PC-9 (cell line): ENCODE data around the gene ACAP2. TPM values are rescaled to one million over a fixed set of nuclear protein-coding genes. Genes with fewer than 3 reads are reported as not detected.

Experiments used
- BruUV-seq: library from RNA; stranded (reverse); fragments of 400-500 nt; replicated peaks from 2 replicates; lab custom pipeline; 2021; lab: Mats Ljungman, UMichigan
- CTCF ChIA-PET: fragments of 300-600 bp; sonication (Branson Sonifier 250); formaldehyde crosslinking; loops from one replicate; lab custom pipeline; 2022; ENCODE audit warnings: antibody characterized with exemption; lab: Charles Lee
- POLR2A ChIA-PET: fragments of 300-600 bp; sonication (Branson Sonifier 250); formaldehyde crosslinking; loops from one replicate; lab custom pipeline; 2022; ENCODE audit warnings: antibody characterized with exemption; ENCODE audit not compliant: unreplicated experiment; lab: Charles Lee
- DNase-seq, 2 experiments: peaks; one replicate each; pipeline versions ENCODE4 v3.0.0 to v3.0.0-alpha.2; 2015 to 2022; ENCODE audit warnings: mixed read lengths in 1 of 2
- H2AFZ ChIP-seq: fragments of 200-600 bp; sonication (generic); 2 replicates; pipeline ENCODE4 v1.8.1; 2017; ENCODE audit warnings: antibody characterized with exemption
- H3F3A ChIP-seq: fragments of 200-600 bp; sonication (generic); 2 replicates; pipeline ENCODE4 v1.8.1; 2017; ENCODE audit warnings: antibody characterized with exemption, mild to moderate bottlenecking, low read depth; ENCODE audit not compliant: insufficient read depth
- H3K27ac ChIP-seq: fragments of 200-600 bp; sonication (generic); 2 replicates; pipeline ENCODE4 v1.6.1; 2016; ENCODE audit warnings: mixed run types
- H3K27me3 ChIP-seq: fragments of 200-600 bp; sonication (generic); 2 replicates; pipeline ENCODE4 v1.6.1; 2016; ENCODE audit warnings: low read depth, mixed run types; ENCODE audit not compliant: insufficient read depth
- H3K36me3 ChIP-seq: fragments of 200-600 bp; sonication (generic); 2 replicates; pipeline ENCODE4 v1.6.1; 2016; ENCODE audit warnings: low read depth, mixed run types
- H3K4me1 ChIP-seq: fragments of 200-600 bp; sonication (generic); replicated peaks from 2 replicates; pipeline ENCODE4 v1.6.1; 2016; ENCODE audit warnings: mixed run types; ENCODE audit not compliant: insufficient read depth
- H3K4me2 ChIP-seq: fragments of 200-600 bp; sonication (generic); 2 replicates; pipeline ENCODE4 v1.6.1; 2017; ENCODE audit warnings: mixed run types
- H3K4me3 ChIP-seq: fragments of 200-600 bp; sonication (generic); 2 replicates; pipeline ENCODE4 v1.6.1; 2016; ENCODE audit warnings: mixed run types
- H3K79me2 ChIP-seq: fragments of 200-600 bp; sonication (generic); 2 replicates; pipeline ENCODE4 v1.6.1; 2017; ENCODE audit warnings: low read depth, mixed run types
- H3K9me2 ChIP-seq: fragments of 200-600 bp; sonication (generic); 2 replicates; pipeline ENCODE4 v1.8.1; 2017; ENCODE audit warnings: mild to moderate bottlenecking; ENCODE audit not compliant: insufficient read depth
- H3K9me3 ChIP-seq: fragments of 200-600 bp; sonication (generic); 2 replicates; pipeline ENCODE4 v1.8.1; 2016; ENCODE audit warnings: low read depth; ENCODE audit not compliant: insufficient read depth
- H4K20me1 ChIP-seq: fragments of 200-600 bp; sonication (generic); 2 replicates; pipeline ENCODE4 v1.8.1; 2017; ENCODE audit not compliant: insufficient read depth
- EZH2 ChIP-seq: fragments of 200-600 bp; sonication (generic); IDR thresholded peaks from 2 replicates; pipeline ENCODE4 v1.8.0; 2017; ENCODE audit warnings: antibody characterized with exemption, low read depth
- intact Hi-C: fragments of 100-400 bp; cut with micrococcal nuclease; formaldehyde crosslinking; loops from one replicate; pipeline ENCODE4 v1.10.0; 2022; ENCODE audit not compliant: unreplicated experiment
- total RNA-seq: library from RNA; stranded (reverse); gene quantifications from 2 replicates; pipeline ENCODE4 v1.2.3, GENCODE V29; 2021
- TF ChIP-seq, protein P1 (sequence below): fragments of 200-600 bp; sonication (generic); conservative IDR thresholded peaks from 2 replicates; pipeline ENCODE4 v1.6.1; 2017; ENCODE audit warnings: mixed run types, antibody characterized with exemption, mild to moderate bottlenecking, moderate library complexity

ACAP2 gene
- total RNA-seq, 1 experiment from 2014 or later, result 67.9 TPM

DNA sequence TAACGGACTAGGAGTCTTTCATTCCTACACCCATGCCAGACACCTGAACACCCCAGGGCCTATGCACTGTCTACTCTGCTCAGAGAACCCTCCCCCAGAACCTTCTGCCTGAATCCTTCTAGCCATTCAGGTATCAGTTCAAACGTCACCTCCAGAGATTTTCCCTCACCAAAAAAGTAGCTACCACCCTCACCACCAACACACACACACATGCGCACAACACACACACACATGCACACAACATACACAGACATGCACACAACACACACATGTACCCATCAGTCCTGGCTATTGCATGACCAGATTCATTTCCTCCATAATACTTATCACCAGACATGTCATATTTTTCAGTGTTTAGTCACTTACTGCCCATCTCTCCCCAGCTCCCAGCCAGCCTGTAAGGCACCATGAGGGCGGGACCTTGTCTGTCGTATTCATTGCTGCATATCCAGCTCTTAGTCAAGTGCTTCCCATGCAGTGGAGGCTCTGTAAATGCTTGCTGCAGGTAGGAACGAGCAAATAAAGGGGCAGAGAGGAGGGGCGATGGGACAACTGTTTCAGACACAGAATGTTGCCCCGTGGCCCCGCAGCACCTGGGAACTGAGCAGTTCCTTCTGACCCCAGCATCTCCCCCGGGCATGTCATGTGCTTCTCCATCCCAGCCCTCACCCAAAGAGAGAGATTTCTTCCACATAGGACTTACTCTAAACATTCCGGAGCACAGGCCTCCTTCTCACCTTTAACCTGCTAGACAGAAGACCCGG lies 201.0 kb downstream of the ACAP2 start:
- Histone ChIP-seq H3K9me2 (no peaks in the 10 kb centered on the region), H3K4me3 (no peak overlapping the region), H3K4me1 (no peaks in the 10 kb centered on the region), H3K79me2 (no peaks in the 10 kb centered on the region), H3F3A (no peaks in the 10 kb centered on the region), H4K20me1 (no peaks in the 10 kb centered on the region), H3K36me3 (no peaks in the 10 kb centered on the region), H3K27ac (no peak overlapping the region), H3K27me3 (no peaks in the 10 kb centered on the region), H3K4me2 (no peak overlapping the region), H3K9me3 (no peaks in the 10 kb centered on the region), H2AFZ (no peak overlapping the region)
- DNase-seq, result no peak
- BruUV-seq, result no TSS peak
- intact Hi-C loops, result no loop called here
- POLR2A ChIA-PET, result no interaction called here
- CTCF ChIA-PET, result no interaction called here
- TF ChIP-seq EZH2, result no peak
- TF ChIP-seq, protein P1, sequence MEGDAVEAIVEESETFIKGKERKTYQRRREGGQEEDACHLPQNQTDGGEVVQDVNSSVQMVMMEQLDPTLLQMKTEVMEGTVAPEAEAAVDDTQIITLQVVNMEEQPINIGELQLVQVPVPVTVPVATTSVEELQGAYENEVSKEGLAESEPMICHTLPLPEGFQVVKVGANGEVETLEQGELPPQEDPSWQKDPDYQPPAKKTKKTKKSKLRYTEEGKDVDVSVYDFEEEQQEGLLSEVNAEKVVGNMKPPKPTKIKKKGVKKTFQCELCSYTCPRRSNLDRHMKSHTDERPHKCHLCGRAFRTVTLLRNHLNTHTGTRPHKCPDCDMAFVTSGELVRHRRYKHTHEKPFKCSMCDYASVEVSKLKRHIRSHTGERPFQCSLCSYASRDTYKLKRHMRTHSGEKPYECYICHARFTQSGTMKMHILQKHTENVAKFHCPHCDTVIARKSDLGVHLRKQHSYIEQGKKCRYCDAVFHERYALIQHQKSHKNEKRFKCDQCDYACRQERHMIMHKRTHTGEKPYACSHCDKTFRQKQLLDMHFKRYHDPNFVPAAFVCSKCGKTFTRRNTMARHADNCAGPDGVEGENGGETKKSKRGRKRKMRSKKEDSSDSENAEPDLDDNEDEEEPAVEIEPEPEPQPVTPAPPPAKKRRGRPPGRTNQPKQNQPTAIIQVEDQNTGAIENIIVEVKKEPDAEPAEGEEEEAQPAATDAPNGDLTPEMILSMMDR, result no peak

DNA sequence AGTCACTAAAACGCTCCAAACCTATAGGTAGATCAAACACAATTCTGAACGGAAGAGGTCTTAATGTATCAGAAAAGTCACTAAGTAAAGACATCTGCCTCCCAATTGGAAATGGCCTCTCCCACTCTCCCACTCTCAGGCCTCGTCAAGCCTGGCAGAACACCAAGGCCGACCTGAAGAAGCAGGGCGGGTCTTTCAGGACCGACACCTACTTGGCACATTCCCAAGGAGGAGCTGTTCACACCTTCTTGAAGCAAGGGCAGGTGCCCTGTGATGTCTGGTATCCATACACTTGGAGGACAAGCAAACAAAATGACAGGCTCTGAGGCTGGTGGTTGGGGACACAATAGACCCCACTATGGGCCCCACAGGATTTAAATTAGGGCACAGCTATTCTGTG lies 201.9 kb downstream of the ACAP2 start:
- Histone ChIP-seq H3K4me2 (no peak overlapping the region), H3K27ac (no peak overlapping the region), H2AFZ (no peak overlapping the region), H3K79me2 (no peaks in the 10 kb centered on the region), H3K4me3 (no peak overlapping the region), H3K9me3 (no peaks in the 10 kb centered on the region), H3K27me3 (no peaks in the 10 kb centered on the region), H3F3A (no peaks in the 10 kb centered on the region), H3K9me2 (no peaks in the 10 kb centered on the region), H3K36me3 (no peaks in the 10 kb centered on the region), H4K20me1 (no peaks in the 10 kb centered on the region), H3K4me1 (no peaks in the 10 kb centered on the region)
- TF ChIP-seq, protein P1, result no peak
- no peak for TF ChIP-seq EZH2
- intact Hi-C loops, result no loop called here
- DNase-seq, result no peak
- ChIA-PET CTCF (no interaction called here), POLR2A (no interaction called here)
- BruUV-seq, result no TSS peak

DNA sequence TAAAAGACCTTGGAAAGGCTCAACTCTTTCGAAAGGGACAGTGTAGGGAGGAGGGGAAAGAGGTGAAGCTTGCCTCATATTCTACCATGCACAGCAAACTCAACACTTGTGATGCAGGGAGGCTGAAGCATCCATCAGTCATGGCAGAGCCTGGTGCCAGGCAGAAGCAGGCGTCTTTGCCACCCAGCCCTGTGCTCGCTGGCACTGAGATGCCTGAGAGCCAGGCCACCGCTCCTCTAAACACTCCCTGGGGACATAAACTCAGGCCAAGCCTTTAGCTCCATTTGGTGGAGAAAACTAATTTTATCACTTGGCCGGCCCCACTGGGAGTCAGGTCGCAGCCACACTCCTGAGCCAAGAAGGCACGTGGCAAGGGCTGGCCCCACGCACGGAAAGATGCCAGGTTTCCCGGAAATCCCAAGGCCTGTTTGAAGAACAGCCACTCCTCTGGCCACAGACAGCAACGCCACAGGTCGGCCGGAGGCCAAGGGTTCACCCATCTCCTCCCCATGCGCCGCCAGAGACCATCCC lies 202.6 kb downstream of the ACAP2 start:
- CTCF ChIA-PET, result no interaction called here
- H3K36me3 ChIP-seq, result no peaks in the 10 kb centered on the region
- no peak overlapping the region for H3K4me2 ChIP-seq
- BruUV-seq, result no TSS peak
- no peak overlapping the region for H3K27ac ChIP-seq
- DNase-seq, result no peak
- TF ChIP-seq EZH2, result no peak
- TF ChIP-seq, protein P1, result no peak
- no peaks in the 10 kb centered on the region for H3K79me2 ChIP-seq
- H3K9me2 ChIP-seq, result no peaks in the 10 kb centered on the region
- no peaks in the 10 kb centered on the region for H3F3A ChIP-seq
- H2AFZ ChIP-seq, result no peak overlapping the region
- H4K20me1 ChIP-seq, result no peaks in the 10 kb centered on the region
- no peaks in the 10 kb centered on the region for H3K9me3 ChIP-seq
- intact Hi-C loops, result no loop called here
- H3K27me3 ChIP-seq, result no peaks in the 10 kb centered on the region
- no peak overlapping the region for H3K4me3 ChIP-seq
- POLR2A ChIA-PET, result no interaction called here
- H3K4me1 ChIP-seq, result no peaks in the 10 kb centered on the region
